Gastroesophageal sphincter (tissue), 4 donors: ENCODE measurements around the gene UBE2H. TPM values are rescaled to one million over a fixed set of nuclear protein-coding genes. Genes with fewer than 3 reads are reported as not detected.

Experiments
- ATAC-seq: fragments of 150-250 bp; one replicate; pipeline ENCODE4 v1.9.1; 2016; ENCODE audit warnings: mild to moderate bottlenecking, moderate library complexity
- H3K27ac ChIP-seq, 4 donors: fragments of 200-600 bp; sonication (generic) in 3 of 4; 1 replicate in 3 of 4; 2 replicates in 1 of 4; pipeline ENCODE4 v1.5.1; 2016 to 2019
- H3K27me3 ChIP-seq: fragments of 200-600 bp; sonication (generic); one replicate; pipeline ENCODE4 v1.5.1; 2019
- H3K36me3 ChIP-seq, 2 donors: fragments of 200-600 bp; sonication (generic); one replicate each; pipeline ENCODE4 v1.5.1; 2019; ENCODE audit warnings: control low read depth in 1 of 2
- H3K4me1 ChIP-seq, 3 donors: fragments of 200-600 bp; sonication (generic); 1 replicate in 2 of 3; 2 replicates in 1 of 3; pipeline ENCODE4 v1.5.1; 2016 to 2019; ENCODE audit warnings: control low read depth in 2 of 3
- H3K4me3 ChIP-seq, 2 donors: fragments of 200-600 bp; sonication (generic); one replicate each; pipeline ENCODE4 v1.5.1; 2019; ENCODE audit warnings: mild to moderate bottlenecking in 1 of 2, moderate library complexity in 1 of 2
- H3K9me3 ChIP-seq, 3 donors: fragments of 200-600 bp; sonication (generic); one replicate each; pipeline ENCODE4 v1.5.1; 2017 to 2019; ENCODE audit warnings: control low read depth in 2 of 3
- EP300 ChIP-seq: sonication (generic); formaldehyde crosslinking; IDR thresholded peaks from one replicate; pipeline ENCODE4 v1.6.1; 2017; ENCODE audit warnings: antibody characterized with exemption, mild to moderate bottlenecking
- POLR2A ChIP-seq, 2 donors: fragments of 450-650 bp; IDR thresholded peaks; one replicate each; pipeline ENCODE4 v1.6.1; 2017; ENCODE audit warnings: antibody characterized with exemption in 2 of 2, mild to moderate bottlenecking in 2 of 2, moderate library complexity in 1 of 2
- POLR2AphosphoS5 ChIP-seq: sonication (generic); formaldehyde crosslinking; IDR thresholded peaks from one replicate; pipeline ENCODE4 v1.6.1; 2017; ENCODE audit warnings: antibody characterized with exemption
- WGBS, 2 donors: methylation state at CpG; one replicate each; pipeline ENCODE4 v1.1.5; 2018; ENCODE audit warnings: low coverage in 1 of 2; 5-methylcytosine and 5-hydroxymethylcytosine counted together
- total RNA-seq, 4 donors: library from RNA; depleted of rRNA; stranded (reverse); fragments of >200 nt; gene quantifications; one replicate each; pipeline ENCODE4 v1.1.0, GENCODE V29; 2016
- TF ChIP-seq, protein P1 (sequence below), 4 experiments: fragments of 200-600 bp in 2 of 4; fragments of 450-650 bp in 2 of 4; sonication (generic) in 1 of 4; IDR thresholded peaks; one replicate each; pipeline ENCODE4 v1.5.1; 2017 to 2019; ENCODE audit warnings: antibody characterized with exemption in 4 of 4, mild to moderate bottlenecking in 2 of 4, moderate library complexity in 2 of 4

Gene UBE2H
- total RNA-seq, 4 donors from 2014 or later, result 80.2 to 96.2 (median 85.0) TPM

DNA sequence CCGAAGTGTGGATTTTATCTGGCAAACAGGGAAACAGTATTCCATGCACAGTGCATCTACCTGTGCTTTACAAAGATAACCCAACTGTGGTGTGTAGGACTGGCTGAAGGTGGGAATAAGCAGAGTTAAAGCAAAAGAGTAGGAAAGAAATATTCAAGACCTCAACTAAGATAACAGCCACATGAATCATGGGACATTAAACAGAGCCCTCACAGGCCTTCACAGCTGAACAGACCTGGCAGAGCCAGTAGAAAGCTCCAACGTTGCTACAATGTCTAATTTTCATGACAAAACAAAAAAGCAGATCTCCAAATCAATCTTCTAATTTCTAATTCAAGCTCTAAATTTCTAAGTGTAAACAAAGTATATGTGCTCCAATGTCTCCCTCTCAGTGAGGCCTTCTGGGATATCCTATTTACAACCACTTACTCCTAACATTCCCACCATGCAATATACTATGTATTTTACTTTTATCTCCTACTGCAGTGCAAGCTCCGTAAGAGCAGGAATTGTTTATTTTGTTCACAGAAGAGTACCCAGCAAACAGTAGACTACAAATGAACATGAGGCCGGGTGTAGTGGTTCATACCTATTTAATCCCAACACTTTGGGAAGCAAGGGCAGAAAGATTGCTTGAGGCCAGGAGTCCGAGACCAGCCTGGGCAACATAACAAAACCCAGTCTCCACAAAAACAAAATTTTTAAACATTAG, 63.5 kb downstream of the UBE2H start:
- TF ChIP-seq POLR2AphosphoS5 (no peak), EP300 (no peak), POLR2A (IDR thresholded peaks at IDR 0.05) (no peak)
- TF ChIP-seq, protein P1, sequence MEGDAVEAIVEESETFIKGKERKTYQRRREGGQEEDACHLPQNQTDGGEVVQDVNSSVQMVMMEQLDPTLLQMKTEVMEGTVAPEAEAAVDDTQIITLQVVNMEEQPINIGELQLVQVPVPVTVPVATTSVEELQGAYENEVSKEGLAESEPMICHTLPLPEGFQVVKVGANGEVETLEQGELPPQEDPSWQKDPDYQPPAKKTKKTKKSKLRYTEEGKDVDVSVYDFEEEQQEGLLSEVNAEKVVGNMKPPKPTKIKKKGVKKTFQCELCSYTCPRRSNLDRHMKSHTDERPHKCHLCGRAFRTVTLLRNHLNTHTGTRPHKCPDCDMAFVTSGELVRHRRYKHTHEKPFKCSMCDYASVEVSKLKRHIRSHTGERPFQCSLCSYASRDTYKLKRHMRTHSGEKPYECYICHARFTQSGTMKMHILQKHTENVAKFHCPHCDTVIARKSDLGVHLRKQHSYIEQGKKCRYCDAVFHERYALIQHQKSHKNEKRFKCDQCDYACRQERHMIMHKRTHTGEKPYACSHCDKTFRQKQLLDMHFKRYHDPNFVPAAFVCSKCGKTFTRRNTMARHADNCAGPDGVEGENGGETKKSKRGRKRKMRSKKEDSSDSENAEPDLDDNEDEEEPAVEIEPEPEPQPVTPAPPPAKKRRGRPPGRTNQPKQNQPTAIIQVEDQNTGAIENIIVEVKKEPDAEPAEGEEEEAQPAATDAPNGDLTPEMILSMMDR (IDR thresholded peaks at IDR 0.05), result no peak
- Histone ChIP-seq H3K9me3 (no peaks in the 10 kb centered on the region), H3K4me3 (no peak overlapping the region), H3K4me1 (peaks cover 2 to 42% (median 9%) of the 10 kb centered on the region in 3 donors), H3K36me3 (no peaks in the 10 kb centered on the region), H3K27me3 (no peaks in the 10 kb centered on the region), H3K27ac (peak overlapping the region in 1 of 4 donors; percentile 4)
- WGBS, 2 donors, result 61 to 67% methylated on average over 4 of the region's 5 CpGs
- no peak for ATAC-seq

DNA sequence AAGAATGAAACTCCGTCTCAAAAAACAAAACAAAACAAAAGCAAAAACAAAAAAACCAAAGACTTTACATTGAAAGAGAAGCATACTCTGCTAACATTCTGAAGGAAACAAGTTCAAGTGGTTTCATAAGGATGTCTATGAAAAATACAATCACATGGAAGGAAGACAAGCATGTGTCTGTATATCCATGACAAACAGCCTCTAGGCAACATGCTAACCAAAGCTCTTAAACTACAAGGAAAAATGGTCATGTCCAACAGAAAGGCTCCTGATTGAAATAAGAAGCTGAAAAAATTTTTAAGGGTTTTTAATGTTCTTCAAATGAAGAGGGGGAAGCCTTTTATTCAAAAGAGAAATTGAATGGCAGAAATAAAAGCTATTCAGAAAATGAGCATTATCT, 64.9 kb downstream of the UBE2H start:
- WGBS, 2 donors, result 86% methylated on average over 1 of the region's 1 CpG; no CpG with 5 or more reads in 1 of the 2 donors
- H3K27ac ChIP-seq, result no peak overlapping the region

DNA sequence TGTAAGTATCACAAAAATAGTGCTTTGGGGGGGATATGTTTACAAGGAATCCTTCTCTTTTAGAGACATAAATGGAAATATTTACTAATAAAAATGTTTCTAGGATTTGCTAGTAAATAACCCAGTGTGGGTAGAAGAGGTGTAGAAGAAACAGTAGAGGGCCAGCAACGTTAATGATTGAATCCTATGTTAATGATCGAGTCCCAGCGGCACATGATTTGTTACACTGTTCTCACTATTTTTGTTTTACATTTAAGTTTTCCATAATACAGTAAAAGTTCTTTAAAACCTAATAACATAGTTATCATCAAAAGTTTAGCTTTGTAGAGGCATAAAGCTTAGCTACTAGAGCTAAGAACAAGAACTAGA, 66.0 kb downstream of the UBE2H start:
- H3K27me3 ChIP-seq, result no peaks in the 10 kb centered on the region
- H3K9me3 ChIP-seq, result no peaks in the 10 kb centered on the region
- H3K27ac ChIP-seq, result no peak overlapping the region
- H3K4me1 ChIP-seq, result peaks cover 2 to 38% (median 9%) of the 10 kb centered on the region in 3 donors
- WGBS, 2 donors, result 88 to 90% methylated on average over 3 of the region's 3 CpGs
- no peak for ATAC-seq
- H3K4me3 ChIP-seq, result no peak overlapping the region
- H3K36me3 ChIP-seq, result no peaks in the 10 kb centered on the region
- TF ChIP-seq POLR2AphosphoS5 (no peak), POLR2A (IDR thresholded peaks at IDR 0.05) (no peak), EP300 (no peak)
- TF ChIP-seq, protein P1 (IDR thresholded peaks at IDR 0.05), result no peak

More for the DNA sequence above, 64.9 kb downstream of the UBE2H start:
- peaks cover 2 to 32% (median 9%) of the 10 kb centered on the region in 3 donors for H3K4me1 ChIP-seq
- no peak for TF ChIP-seq POLR2AphosphoS5
- no peak for TF ChIP-seq POLR2A (IDR thresholded peaks at IDR 0.05)
- TF ChIP-seq, protein P1 (IDR thresholded peaks at IDR 0.05), result no peak
- no peak for TF ChIP-seq EP300
- no peaks in the 10 kb centered on the region for H3K36me3 ChIP-seq
- no peaks in the 10 kb centered on the region for H3K27me3 ChIP-seq
- H3K4me3 ChIP-seq, result no peak overlapping the region
- H3K9me3 ChIP-seq, result no peaks in the 10 kb centered on the region
- no peak for ATAC-seq

DNA sequence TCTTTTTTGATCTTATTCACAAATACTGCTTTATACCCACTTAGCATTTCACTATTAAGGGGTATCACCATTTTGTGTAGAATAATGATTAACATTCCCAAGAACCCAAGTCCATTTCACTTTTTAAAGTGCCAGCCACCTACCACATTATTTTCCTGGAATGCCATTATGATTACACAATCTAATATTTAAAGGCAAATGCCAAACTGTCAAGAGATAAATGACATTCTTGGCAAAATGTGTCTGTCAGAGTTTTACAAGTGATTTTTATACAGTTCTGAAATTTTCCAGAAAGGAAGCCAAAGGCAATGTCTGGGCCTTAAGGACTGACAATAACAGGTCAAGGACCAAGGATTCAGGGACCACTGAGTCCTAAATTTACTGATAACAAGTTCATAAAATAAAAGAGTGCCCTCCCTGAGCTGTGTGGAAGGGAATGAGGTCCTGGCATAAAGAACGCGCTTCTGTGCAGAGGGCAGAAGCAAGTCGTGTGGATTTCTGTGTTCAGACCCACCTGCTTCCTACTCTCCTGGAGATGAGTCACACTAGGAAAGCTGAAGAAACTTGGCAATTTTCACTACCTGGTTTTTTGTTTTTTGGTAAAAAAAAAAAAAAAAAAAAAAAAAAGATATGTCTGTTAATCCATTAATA, 66.5 kb downstream of the UBE2H start:
- H3K4me3 ChIP-seq, result no peak overlapping the region
- peaks cover 2 to 42% (median 9%) of the 10 kb centered on the region in 3 donors for H3K4me1 ChIP-seq
- no peaks in the 10 kb centered on the region for H3K36me3 ChIP-seq
- H3K27ac ChIP-seq, result peak overlapping the region in 1 of 4 donors; percentile 25
- H3K27me3 ChIP-seq, result no peaks in the 10 kb centered on the region
- H3K9me3 ChIP-seq, result no peaks in the 10 kb centered on the region
- TF ChIP-seq POLR2A (IDR thresholded peaks at IDR 0.05), result no peak
- TF ChIP-seq, protein P1 (IDR thresholded peaks at IDR 0.05), result no peak
- TF ChIP-seq EP300, result no peak
- TF ChIP-seq POLR2AphosphoS5, result no peak
- ATAC-seq, result no peak
- WGBS, 2 donors, result 73 to 74% methylated on average over 3 of the region's 3 CpGs

DNA sequence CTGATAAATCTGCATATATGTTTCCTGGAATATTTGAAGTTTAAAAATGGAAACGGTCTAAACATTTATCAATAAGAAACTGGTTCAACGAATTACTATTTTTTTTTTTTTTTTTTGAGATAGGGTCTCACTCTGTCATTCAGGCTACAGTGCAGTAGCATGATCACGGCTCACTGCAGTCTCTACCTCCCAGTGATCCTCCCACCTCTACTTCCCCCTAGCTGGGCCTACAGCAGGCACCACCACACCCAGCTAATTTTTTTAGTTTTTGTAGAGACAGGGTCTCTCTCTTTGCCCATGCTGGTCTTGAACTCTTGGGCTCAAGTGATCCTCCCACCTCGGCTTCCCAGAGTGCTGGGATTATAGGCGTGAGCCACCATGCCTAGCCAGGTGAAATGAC, 68.3 kb downstream of the UBE2H start:
- H3K9me3 ChIP-seq, result no peaks in the 10 kb centered on the region
- ATAC-seq, result no peak
- no peaks in the 10 kb centered on the region for H3K27me3 ChIP-seq
- no peak overlapping the region for H3K27ac ChIP-seq
- no peak overlapping the region for H3K4me3 ChIP-seq
- H3K36me3 ChIP-seq, result peaks cover 0 to 7% of the 10 kb centered on the region in 2 donors
- 74 to 90% methylated on average over 3 to 4 of the region's 5 CpGs for WGBS, 2 donors
- H3K4me1 ChIP-seq, result peaks cover 2 to 37% (median 5%) of the 10 kb centered on the region in 3 donors
- TF ChIP-seq POLR2A (IDR thresholded peaks at IDR 0.05) (no peak), POLR2AphosphoS5 (no peak), EP300 (no peak)
- TF ChIP-seq, protein P1 (IDR thresholded peaks at IDR 0.05), result no peak
